NCI-H1092 treated with DMSO at 0.1 percent for 48 hours (cell line): ENCODE results near the gene ALG8.
"Not testable (repeated sequence)": the region's sequence is repeated elsewhere in the genome, so short reads cannot be mapped to it uniquely, and the experiment has no call there.

Source experiments
- DNase-seq: peaks from one replicate; lab custom pipeline; 2025; lab: John Stamatoyannopoulos, UW

Gene ALG8

GRCh38 chr11:78071717-78072116 is 67.7 kb downstream of the ALG8 start:
- no peak for DNase-seq

DNA sequence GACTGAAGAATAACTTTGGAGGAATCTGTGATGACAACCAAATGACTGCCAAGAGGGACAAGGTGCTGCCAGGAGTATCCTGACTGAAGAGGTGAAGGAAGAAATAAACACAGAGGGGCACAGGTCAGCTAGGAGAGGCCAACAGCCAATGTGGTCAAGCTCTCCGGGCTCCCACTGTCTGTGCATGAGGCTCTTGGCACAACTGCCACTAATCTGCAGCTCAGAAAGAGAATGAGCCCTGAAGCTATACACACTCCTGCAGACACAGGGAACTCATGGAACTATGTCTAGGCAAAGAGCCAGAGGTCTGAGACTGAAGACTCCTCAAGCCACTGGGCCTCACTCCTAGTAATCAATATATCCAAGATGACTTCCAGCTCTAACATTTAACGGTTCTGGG is 68.8 kb downstream of the ALG8 start:
- no peak for DNase-seq

GRCh38 chr11:78069465-78069864 is 70.0 kb downstream of the ALG8 start:
- no peak for DNase-seq

DNA sequence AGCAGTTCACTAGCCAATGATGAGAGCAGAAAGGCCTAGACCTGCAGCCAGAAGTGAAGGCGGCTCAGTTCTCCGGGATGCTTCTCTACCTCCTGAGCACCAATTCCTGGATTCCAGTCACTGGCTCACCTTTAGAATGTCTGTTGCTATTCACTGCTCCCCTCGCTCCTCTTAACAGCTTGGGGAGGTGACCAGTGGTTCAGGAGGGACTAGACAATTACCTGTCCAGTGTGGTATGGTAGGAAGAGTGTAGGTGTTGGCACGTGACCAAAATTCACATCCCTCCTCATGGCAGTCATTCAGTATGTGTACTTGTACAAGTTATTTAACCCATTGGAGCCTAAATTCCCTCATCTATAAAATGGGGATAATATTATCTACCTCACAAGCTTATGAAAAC is 71.7 kb downstream of the ALG8 start:
- DNase-seq, result no peak

GRCh38 chr11:78066471-78066870 is 73.0 kb downstream of the ALG8 start:
- no peak for DNase-seq

DNA sequence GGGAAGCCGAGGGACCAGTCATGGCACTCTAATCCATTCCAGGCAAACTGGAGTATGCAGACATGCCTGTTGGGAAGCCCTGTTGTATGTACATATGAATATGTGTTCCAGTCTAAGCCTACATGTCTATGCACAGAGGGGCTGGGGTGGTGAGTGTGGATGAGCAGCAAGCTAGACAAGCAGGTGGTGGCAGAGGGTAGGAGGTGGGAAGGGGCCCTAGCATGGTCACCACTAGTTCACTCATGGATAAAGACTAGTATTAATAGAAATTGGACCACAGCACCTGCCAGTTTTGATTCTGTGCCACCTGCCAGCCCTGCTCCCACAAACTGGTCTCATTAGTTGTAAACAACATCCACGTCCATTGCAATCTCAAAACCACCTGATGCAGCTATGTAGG is 74.2 kb downstream of the ALG8 start:
- DNase-seq, result no peak

DNA sequence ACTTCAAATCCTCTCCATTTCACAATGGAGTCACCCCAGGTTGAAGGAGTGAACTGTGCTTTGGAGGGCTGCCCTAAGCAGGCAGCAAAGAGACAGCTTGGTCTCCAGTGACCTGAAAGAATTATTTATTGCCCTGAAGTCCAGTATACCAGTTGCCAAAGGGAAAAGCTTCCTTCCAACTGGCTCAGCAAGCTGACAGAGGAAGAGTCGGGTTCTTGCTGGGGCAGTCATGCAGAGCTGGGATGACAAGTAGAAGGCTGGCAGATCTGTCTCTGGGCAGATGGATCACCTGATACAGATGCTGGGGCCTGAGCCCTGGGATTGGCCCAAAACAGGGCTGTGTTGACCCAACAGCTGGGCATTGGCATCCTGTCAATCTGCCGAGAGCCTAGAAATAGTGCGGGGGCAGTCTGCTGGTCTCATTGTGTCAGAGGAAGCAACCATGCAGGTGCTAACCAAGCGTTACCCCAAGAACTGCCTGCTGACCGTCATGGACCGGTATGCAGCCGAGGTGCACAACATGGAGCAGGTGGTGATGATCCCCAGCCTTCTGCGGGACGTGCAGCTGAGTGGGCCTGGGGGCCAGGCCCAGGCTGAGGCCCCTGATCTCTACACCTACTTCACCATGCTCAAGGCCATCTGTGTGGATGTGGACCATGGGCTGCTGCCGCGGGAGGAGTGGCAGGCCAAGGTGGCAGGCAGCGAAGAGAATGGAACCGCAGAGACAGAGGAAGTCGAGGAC is 75.8 kb downstream of the ALG8 start, which contains the start of gene THRSP:
THRSP (plus strand) TSS at position 422 of the 742 bp plus-strand sequence; CDS start at position 443, 21 bp downstream.
- no peak for DNase-seq

GRCh38 chr11:78062671-78063070 is 76.8 kb downstream of the ALG8 start:
- DNase-seq, result no peak

- no peak for DNase-seq
Measured at GRCh38 chr11:78061921-78062311, 77.5 kb downstream of the ALG8 start.

DNA sequence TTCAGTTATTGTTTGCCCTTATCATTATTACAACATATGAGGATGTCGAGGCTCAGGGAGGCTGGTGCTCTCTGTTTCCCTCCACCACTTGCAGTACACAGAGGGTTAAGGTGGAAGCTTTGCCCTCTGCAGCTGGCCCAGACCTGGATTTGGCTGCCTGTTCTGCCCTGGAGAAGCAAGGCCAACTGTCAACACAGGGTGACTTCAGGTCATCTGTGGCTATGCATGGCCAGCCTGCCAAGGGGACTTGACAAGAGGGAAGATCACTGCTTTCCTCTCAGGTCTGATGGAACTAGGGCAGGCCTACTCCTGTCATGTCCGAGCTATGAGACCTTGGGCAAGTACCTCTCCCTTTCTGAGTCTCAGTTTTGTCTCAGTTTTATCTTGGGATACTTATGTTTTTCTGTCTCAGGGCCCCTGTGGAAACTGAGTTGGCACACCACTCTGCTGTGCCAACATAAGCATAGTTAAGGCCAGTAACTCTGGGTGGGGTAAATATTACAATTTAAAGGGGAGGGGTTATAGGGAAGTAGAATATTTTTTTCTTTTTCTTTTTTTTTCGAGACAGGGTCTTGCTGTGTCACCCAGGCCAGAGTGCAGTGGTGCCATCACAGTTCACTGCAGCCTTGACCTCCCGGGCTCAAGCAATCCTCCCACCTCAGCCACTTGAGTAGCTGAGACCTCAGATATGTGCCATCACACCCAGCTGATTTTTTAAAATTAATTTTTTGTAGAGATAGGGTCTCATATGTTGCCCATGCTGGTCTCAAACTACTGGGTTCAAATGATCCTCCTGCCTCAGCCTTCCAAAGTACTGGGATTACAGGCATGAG is 78.1 kb downstream of the ALG8 start:
- no peak for DNase-seq

GRCh38 chr11:78060533-78060932 is 78.9 kb downstream of the ALG8 start:
- DNase-seq, result no peak

DNA sequence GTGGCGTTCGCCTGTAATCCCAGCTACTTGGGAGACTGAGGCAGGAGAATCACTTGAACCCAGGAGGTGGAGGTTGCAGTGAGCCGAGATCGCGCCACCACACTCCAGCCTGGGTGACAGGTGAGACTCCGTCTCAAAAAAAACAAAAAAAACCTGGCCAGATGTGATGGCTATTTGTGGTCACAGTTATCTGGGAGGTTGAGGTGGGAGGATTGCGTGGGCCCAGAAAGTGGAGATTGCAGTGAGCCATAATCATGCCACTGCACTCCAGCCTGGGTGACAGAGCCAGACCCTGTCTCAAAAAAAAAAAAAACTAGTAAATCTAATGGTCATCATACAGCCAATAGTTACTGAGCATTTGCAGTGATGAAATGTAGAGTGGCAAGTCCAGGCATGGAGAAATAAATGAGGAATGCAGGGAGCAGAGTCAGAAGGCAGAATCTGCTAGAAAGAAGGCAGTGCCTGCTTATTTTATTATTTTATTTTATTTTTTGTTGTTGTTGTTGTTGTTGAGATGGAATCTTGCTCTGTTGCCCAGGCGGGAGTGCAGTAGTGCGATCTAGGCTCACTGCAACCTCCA is 79.6 kb downstream of the ALG8 start:
- not testable (repeated sequence) for DNase-seq

GRCh38 chr11:78057462-78058055 is 81.9 kb downstream of the ALG8 start:
- DNase-seq, result no peak

DNA sequence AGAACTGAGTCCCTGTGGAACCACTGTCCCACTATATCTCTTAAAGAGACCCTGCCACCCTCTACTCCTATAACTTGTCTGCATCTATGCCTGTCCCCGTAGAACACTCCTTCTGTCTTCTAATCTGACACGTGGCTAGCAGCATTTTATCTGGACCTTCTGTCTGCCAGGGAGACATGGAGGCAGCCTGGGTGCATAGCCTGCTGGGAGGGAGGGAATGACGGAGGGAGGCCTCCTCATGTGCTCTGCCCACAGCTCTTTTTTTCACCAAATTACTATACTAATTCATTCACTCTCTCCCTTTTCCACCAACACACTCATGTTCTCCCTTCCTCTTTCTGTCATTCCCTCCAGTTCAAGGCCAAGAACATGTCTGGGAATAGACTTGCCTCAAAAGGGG is 83.3 kb downstream of the ALG8 start:
- DNase-seq, result no peak

- no peak for DNase-seq
Measured at GRCh38 chr11:78054971-78055370, 84.5 kb downstream of the ALG8 start.

GRCh38 chr11:78050964-78051831 is 88.2 kb downstream of the ALG8 start:
- DNase-seq, result no peak
